ENCODE results near the gene IL27RA. TPM values are rescaled to one million over a fixed set of nuclear protein-coding genes. Genes with fewer than 3 reads are reported as not detected.

Gene IL27RA
- total RNA-seq, 1 donor from 2014 or later, result 34.6 TPM

GRCh38 chr19:13998426-13998825 is 33.1 kb upstream of the IL27RA start:
- no peak overlapping the region for H3K4me3 Mint-ChIP-seq
- peaks cover 28% of the 10 kb centered on the region for H3K36me3 Mint-ChIP-seq (ENCODE audit: low read depth)
- ATAC-seq (ENCODE audit: low read depth) (no peak), DNase-seq (no peak)
- no peaks in the 10 kb centered on the region for H3K9me3 Mint-ChIP-seq
- TF ChIP-seq CTCF (IDR thresholded peaks at IDR 0.05), result no peak
- peaks cover 40% of the 10 kb centered on the region for H3K4me1 Mint-ChIP-seq
- CTCF ChIA-PET, result no interaction called here
- POLR2A ChIA-PET, result interaction anchor here (9.5 kb wide), 1 partner anchor 11 kb away, joined by 107 read pairs; no protein-coding TSS in a partner anchor
- no peaks in the 10 kb centered on the region for H3K27me3 Mint-ChIP-seq
- no peak overlapping the region for H3K27ac Mint-ChIP-seq
- intact Hi-C loops (cut with micrococcal nuclease), result no loop called here

- no peak overlapping the region for H3K4me3 Mint-ChIP-seq
- POLR2A ChIA-PET, result interaction anchor here (9.5 kb wide), 1 partner anchor 12 kb away, joined by 107 read pairs; no protein-coding TSS in a partner anchor
- ATAC-seq (ENCODE audit: low read depth) (no peak), DNase-seq (no peak)
- CTCF ChIA-PET, result no interaction called here
- H3K27ac Mint-ChIP-seq, result no peak overlapping the region
- H3K27me3 Mint-ChIP-seq, result no peaks in the 10 kb centered on the region
- intact Hi-C loops (cut with micrococcal nuclease), result no loop called here
- peaks cover 28% of the 10 kb centered on the region for H3K36me3 Mint-ChIP-seq (ENCODE audit: low read depth)
- H3K4me1 Mint-ChIP-seq, result peaks cover 45% of the 10 kb centered on the region
- TF ChIP-seq CTCF (IDR thresholded peaks at IDR 0.05), result no peak
- no peaks in the 10 kb centered on the region for H3K9me3 Mint-ChIP-seq
Observed at GRCh38 chr19:13999085-13999484, 32.5 kb upstream of the IL27RA start.

GRCh38 chr19:14000691-14001375 is 30.7 kb upstream of the IL27RA start:
- ChIA-PET CTCF (no interaction called here), POLR2A (interaction anchor here (5.2 to 9.5 kb wide), 2 partner anchors 14 to 30 kb away, joined by 33 to 107 read pairs; partner anchors contain the start of gene IL27RA)
- no peaks in the 10 kb centered on the region for H3K9me3 Mint-ChIP-seq
- TF ChIP-seq CTCF (IDR thresholded peaks at IDR 0.05), result no peak
- no peaks in the 10 kb centered on the region for H3K27me3 Mint-ChIP-seq
- DNase-seq, result no peak
- peak overlapping the region; percentile 92 for H3K27ac Mint-ChIP-seq
- peaks cover 60% of the 10 kb centered on the region for H3K4me1 Mint-ChIP-seq
- H3K4me3 Mint-ChIP-seq, result peak overlapping the region; percentile 32
- intact Hi-C loops (cut with micrococcal nuclease), result loop anchor here (10.0 kb wide), 1 partner anchor 846 kb away; the partner anchor contains the start of genes IER2 and STX10
- ATAC-seq (ENCODE audit: low read depth), result no peak
- peaks cover 24% of the 10 kb centered on the region for H3K36me3 Mint-ChIP-seq (ENCODE audit: low read depth)

GRCh38 chr19:14002571-14003250 is 28.9 kb upstream of the IL27RA start:
- ATAC-seq (ENCODE audit: low read depth) (no peak), DNase-seq (no peak)
- TF ChIP-seq CTCF (IDR thresholded peaks at IDR 0.05), result no peak
- no peaks in the 10 kb centered on the region for H3K9me3 Mint-ChIP-seq
- H3K4me3 Mint-ChIP-seq, result peak overlapping the region; percentile 55
- peaks cover 68% of the 10 kb centered on the region for H3K4me1 Mint-ChIP-seq
- no peaks in the 10 kb centered on the region for H3K27me3 Mint-ChIP-seq
- peak overlapping the region; percentile 92 for H3K27ac Mint-ChIP-seq
- peaks cover 24% of the 10 kb centered on the region for H3K36me3 Mint-ChIP-seq (ENCODE audit: low read depth)
- ChIA-PET POLR2A (interaction anchor here (0.5 to 9.5 kb wide), 8 partner anchors 9 to 50 kb away, joined by 3 to 107 read pairs (median 7); partner anchors contain the start of genes DCAF15 and IL27RA), CTCF (interaction anchor here (2.5 kb wide), 1 partner anchor 29 kb away, joined by 8 read pairs; the partner anchor contains the start of gene IL27RA)
- intact Hi-C loops (cut with micrococcal nuclease), result loop anchor here (10.0 kb wide), 1 partner anchor 848 kb away; the partner anchor contains the start of genes IER2 and STX10
